HepG2 (cell line): Measurements from ENCODE around the gene TNS1. TPM values are rescaled to one million over a fixed set of nuclear protein-coding genes. Genes with fewer than 3 reads are reported as not detected.

Experiments
- ATAC-seq: fragments of 200-7000 bp; cut with Tn5 transposase; 3 replicates; pipeline ENCODE4 v1.9.1; 2020; ENCODE audit warnings: mild to moderate bottlenecking, moderate library complexity
- BruUV-seq: library from RNA; stranded (reverse); fragments of 400-500 nt; replicated peaks from 2 replicates; lab custom pipeline; 2021; lab: Mats Ljungman, UMichigan
- CTCF ChIA-PET: fragments of 300-600 bp; formaldehyde crosslinking; extraction: SDS; loops from one replicate; lab custom pipeline; 2021; ENCODE audit warnings: low total read pairs, inconsistent platforms, low intra/inter-chr PET ratio; lab: Yijun Ruan, JAX
- POLR2A ChIA-PET: fragments of 350-600 bp; sonication (Branson Sonifier 250); formaldehyde crosslinking; loops from one replicate; lab custom pipeline; 2020; ENCODE audit warnings: antibody characterized with exemption, inconsistent platforms; lab: Yijun Ruan, JAX
- DNase-seq: peaks from one replicate; pipeline ENCODE4 v3.0.0-alpha.2; 2015; ENCODE audit warnings: low spot score
- FAIRE-seq: peaks from 3 replicates; lab custom pipeline; 2011; peaks lifted over from hg19 to GRCh38; lab: Jason Lieb, UNC
- H2AFZ ChIP-seq: one replicate; pipeline ENCODE4 v1.6.1; 2011; ENCODE audit warnings: low read length, inconsistent platforms
- H3K27ac ChIP-seq: fragments of 300-600 bp; 3 replicates; pipeline ENCODE4 v1.8.0; 2011; ENCODE audit warnings: mixed run types, mild to moderate bottlenecking, mixed read lengths, low read length, inconsistent platforms; ENCODE audit not compliant: insufficient read depth; ENCODE audit errors: extremely low read length
- H3K27me3 ChIP-seq, 2 experiments: fragments of 200-600 bp in 1 of 2; 2 replicates in 1 of 2; 3 replicates in 1 of 2; pipeline versions ENCODE4 v1.6.0 to v1.8.0; 2011; ENCODE audit warnings: low read length in 2 of 2, mild to moderate bottlenecking in 2 of 2, moderate library complexity in 2 of 2, inconsistent platforms in 1 of 2; ENCODE audit not compliant: insufficient read depth in 2 of 2, control insufficient read depth in 1 of 2
- H3K36me3 ChIP-seq, 2 experiments: fragments of 200-600 bp in 1 of 2; replicated peaks in 1 of 2; 2 replicates in 1 of 2; 3 replicates in 1 of 2; pipeline versions ENCODE4 v1.5.1 to v1.8.0; 2011; ENCODE audit warnings: low read length in 2 of 2, inconsistent platforms in 1 of 2; ENCODE audit not compliant: insufficient read depth in 2 of 2, control insufficient read depth in 1 of 2
- H3K4me1 ChIP-seq: 2 replicates; pipeline ENCODE4 v1.5.1; 2012; ENCODE audit warnings: low read length, inconsistent platforms; ENCODE audit not compliant: insufficient read depth
- H3K4me2 ChIP-seq: 2 replicates; pipeline ENCODE4 v1.6.0; 2011; ENCODE audit warnings: low read depth, low read length, inconsistent platforms
- H3K4me3 ChIP-seq, 3 experiments: fragments of 200-600 bp in 1 of 3; sonication (generic), shearing (Covaris generic) in 1 of 3; replicated peaks in 1 of 3; 2 replicates each; pipeline ENCODE4 v1.5.1; 2011 to 2016; ENCODE audit warnings: low read length in 3 of 3, inconsistent platforms in 2 of 3, low read depth in 2 of 3, mild to moderate bottlenecking in 2 of 3, control low read depth in 1 of 3, mixed read lengths in 1 of 3; ENCODE audit not compliant: insufficient read depth in 1 of 3
- H3K79me2 ChIP-seq: one replicate; pipeline ENCODE4 v1.6.1; 2011; ENCODE audit warnings: low read length, inconsistent platforms; ENCODE audit not compliant: insufficient read depth
- H3K9ac ChIP-seq: 2 replicates; pipeline ENCODE4 v1.6.0; 2011; ENCODE audit warnings: mild to moderate bottlenecking, low read depth, low read length, inconsistent platforms; ENCODE audit not compliant: insufficient read depth
- H3K9me3 ChIP-seq: 2 replicates; pipeline ENCODE4 v1.5.1; 2012; ENCODE audit warnings: mild to moderate bottlenecking, low read length
- H4K20me1 ChIP-seq: 2 replicates; pipeline ENCODE4 v1.6.0; 2011; ENCODE audit warnings: inconsistent platforms, mild to moderate bottlenecking, low read length, moderate library complexity; ENCODE audit not compliant: insufficient read depth
- MAZ ChIP-seq, 2 experiments: sonication (generic) in 1 of 2; formaldehyde crosslinking in 1 of 2; IDR thresholded peaks; 2 replicates each; pipeline versions ENCODE4 v1.5.0 to v1.6.1; 2012 to 2020; ENCODE audit warnings: low read depth in 2 of 2, mild to moderate bottlenecking in 2 of 2, borderline replicate concordance in 1 of 2, improper control_type of control experiment in 1 of 2, low read length in 1 of 2, missing genetic modification reagents in 1 of 2, moderate library complexity in 1 of 2
- MIER2 ChIP-seq: IDR thresholded peaks from 2 replicates; pipeline ENCODE4 v1.6.1; 2016; ENCODE audit warnings: missing biosample characterization, missing genetic modification reagents
- PTBP1 ChIP-seq: fragments of 200-400 bp; formaldehyde crosslinking; IDR thresholded peaks from 2 replicates; pipeline ENCODE4 v1.6.1; 2018; ENCODE audit warnings: low read length, low read depth; ENCODE audit not compliant: poor library complexity, severe bottlenecking
- TBX2 ChIP-seq: sonication (generic); formaldehyde crosslinking; IDR thresholded peaks from 2 replicates; pipeline ENCODE4 v1.5.0; 2020; ENCODE audit warnings: missing genetic modification reagents, mild to moderate bottlenecking, borderline replicate concordance
- ZBTB38 ChIP-seq: sonication (generic); formaldehyde crosslinking; IDR thresholded peaks from 2 replicates; pipeline ENCODE4 v1.5.1; 2020; ENCODE audit warnings: mild to moderate bottlenecking, missing genetic modification reagents
- ZNF354B ChIP-seq: sonication (generic); formaldehyde crosslinking; IDR thresholded peaks from 2 replicates; pipeline ENCODE4 v1.8.0; 2022; ENCODE audit warnings: mild to moderate bottlenecking, missing genetic modification reagents
- ZNF451 ChIP-seq: sonication (generic); formaldehyde crosslinking; IDR thresholded peaks from 2 replicates; pipeline ENCODE4 v1.5.0; 2020; ENCODE audit warnings: mild to moderate bottlenecking, missing genetic modification reagents
- ZNF501 ChIP-seq: sonication (generic); formaldehyde crosslinking; IDR thresholded peaks from 2 replicates; pipeline ENCODE4 v1.5.1; 2020; ENCODE audit warnings: mild to moderate bottlenecking, moderate library complexity, missing genetic modification reagents
- ZNF605 ChIP-seq: sonication (generic); formaldehyde crosslinking; IDR thresholded peaks from 2 replicates; pipeline ENCODE4 v1.8.0; 2022; ENCODE audit warnings: mild to moderate bottlenecking, missing genetic modification reagents
- ZNF607 ChIP-seq: sonication (generic); formaldehyde crosslinking; IDR thresholded peaks from 2 replicates; pipeline ENCODE4 v1.5.1; 2020; ENCODE audit warnings: missing genetic modification reagents, mild to moderate bottlenecking, borderline replicate concordance
- WGBS: methylation state at CpG from one replicate; pipeline ENCODE4 v1.1.6; 2017; ENCODE audit warnings: low lambda C conversion rate; 5-methylcytosine and 5-hydroxymethylcytosine counted together
- in situ Hi-C: cut with HindIII; loops from 2 replicates; pipeline ENCODE4 v1.10.0; 2017; ENCODE audit warnings: low pct_unique_long_range_greater_than_20kb; ENCODE audit not compliant: extremely low pct_ligation_motif_present
- intact Hi-C: fragments of 100-400 bp; cut with micrococcal nuclease; formaldehyde crosslinking; loops from one replicate; pipeline ENCODE4 v1.10.0; 2022; ENCODE audit not compliant: unreplicated experiment
- polyA plus RNA-seq, 8 experiments: library from polyadenylated mRNA; depleted of rRNA in 3 of 8; stranded (reverse) in 7 of 8; unstranded in 1 of 8; fragments of >200 nt; fragmentation: Illumina TruSeq in 4 of 8; extraction: Trizol in 4 of 8; gene quantifications; 2 replicates each; pipeline versions ENCODE4 v1.2.1 to v1.2.3, GENCODE V29; 2011 to 2016; ENCODE audit warnings: low read depth in 4 of 8, missing spikeins in 1 of 8, mixed read lengths in 1 of 8; ENCODE audit not compliant: insufficient read depth in 1 of 8
- total RNA-seq, 5 experiments: library from RNA; depleted of rRNA; stranded (reverse); fragments of >200 nt; fragmentation: Illumina TruSeq; extraction: Trizol; gene quantifications; 2 replicates each; pipeline ENCODE4 v1.2.3, GENCODE V29; 2016; ENCODE audit warnings: low read depth in 1 of 5

The TNS1 gene
- total and polyA plus RNA-seq, 2 of the 13 experiments (the other 11 are each of a cell fraction or from before 2014, with no cell fraction given) = 1.9 to 118 TPM

DNA sequence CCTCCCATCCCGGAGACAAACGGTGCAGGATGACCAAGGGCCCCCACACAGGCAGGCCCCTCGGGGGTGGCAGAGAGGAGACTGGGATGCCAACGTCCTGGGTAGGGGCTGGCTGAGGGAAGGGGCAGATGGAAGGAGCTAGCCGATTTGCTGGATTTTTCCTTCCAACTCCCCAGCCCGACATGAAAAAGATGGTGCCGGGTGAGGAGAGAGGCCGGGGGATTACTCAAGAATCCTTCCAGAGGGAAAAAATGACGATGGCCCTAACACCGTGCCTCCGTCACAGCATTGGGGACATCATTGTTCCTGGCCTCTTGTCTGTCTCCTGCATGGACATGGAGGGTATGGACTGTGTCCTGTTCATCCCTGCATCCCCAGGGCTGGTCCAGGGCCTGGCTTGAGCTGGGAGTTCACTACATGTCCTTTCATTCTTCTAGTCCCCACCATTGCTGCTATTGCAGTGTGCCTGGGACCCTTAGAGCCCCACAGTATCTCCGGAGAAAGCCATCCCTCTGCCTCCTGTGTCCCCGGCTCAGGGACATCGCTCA is 217.7 kb downstream of the TNS1 start:
- intact Hi-C loops (loop anchor here (1.0 to 5.0 kb wide), 6 partner anchors 101 to 284 kb away; partner anchors contain the start of gene RUFY4), in situ Hi-C loops (loop anchor here (5.0 kb wide), 1 partner anchor 247 kb away; no protein-coding TSS in a partner anchor)
- ChIA-PET CTCF (interaction anchor here (0.8 to 6.4 kb wide), 9 partner anchors 102 to 251 kb away, joined by 3 to 106 read pairs (median 7); no protein-coding TSS in a partner anchor), POLR2A (interaction anchor here (0.8 to 1.2 kb wide), 2 partner anchors 102 to 118 kb away, joined by 3 to 4 read pairs; no protein-coding TSS in a partner anchor)
- H2AFZ ChIP-seq = no peak overlapping the region
- WGBS = 19% methylated on average over 14 of the region's 14 CpGs
- no peaks in the 10 kb centered on the region for H3K79me2 ChIP-seq
- no peak for DNase-seq
- peak; percentile 24 for ATAC-seq
- H3K27me3 ChIP-seq = no peaks in the 10 kb centered on the region
- no peaks in the 10 kb centered on the region; the same call in 1 of the 2 replicates for H4K20me1 ChIP-seq
- no peak overlapping the region for H3K4me3 ChIP-seq
- TF ChIP-seq ZNF451 (CRISPR knock-in tag) (0 out of 2 replicates have a peak, but pooled peaks have one; percentile 1), ZNF354B (CRISPR knock-in tag) (0 out of 2 replicates have a peak, but pooled peaks have one; percentile 42), MAZ (IDR thresholded peaks at IDR 0.05; ENCODE audit: borderline replicate concordance, low read depth, low read length) (0 out of 2 replicates have a peak, but pooled peaks have one; percentile 14), MAZ (CRISPR knock-in tag; IDR thresholded peaks at IDR 0.05; ENCODE audit: low read depth) (no peak), MIER2 (CRISPR knock-in tag) (no peak), TBX2 (CRISPR knock-in tag) (0 out of 2 replicates have a peak, but pooled peaks have one; percentile 19), ZNF607 (CRISPR knock-in tag) (0 out of 2 replicates have a peak, but pooled peaks have one; percentile 60), ZNF501 (peak; percentile 63; the same call in 1 of the 2 replicates), ZNF605 (CRISPR knock-in tag) (peak; percentile 36; the same call in 1 of the 2 replicates), ZBTB38 (no peak), PTBP1 (no peak)
- TF ChIP-seq, all 625 proteins: peak for 7
- BruUV-seq = no TSS peak
- peak overlapping the region; percentile 5; the same call in 1 of the 2 replicates for H3K4me2 ChIP-seq
- H3K9me3 ChIP-seq = peaks cover 7% of the 10 kb centered on the region; the same call in 1 of the 2 replicates
- H3K9ac ChIP-seq = no peak overlapping the region
- H3K4me1 ChIP-seq = peaks cover 36% of the 10 kb centered on the region
- no peak for FAIRE-seq
- no peak overlapping the region for H3K27ac ChIP-seq
- H3K36me3 ChIP-seq = no peaks in the 10 kb centered on the region
